GM12878 (cell line): Measurements from ENCODE around the gene MRPL39. TPM values are rescaled to one million over a fixed set of nuclear protein-coding genes. Genes with fewer than 3 reads are reported as not detected.

ENCODE experiments used
- ATF3 ChIP-seq: IDR thresholded peaks from 2 replicates; pipeline ENCODE4 v1.6.1; 2011; ENCODE audit warnings: low read depth, mild to moderate bottlenecking, low read length, moderate library complexity, borderline replicate concordance; ENCODE audit errors: extremely low read depth
- BACH1 ChIP-seq: fragments of 450-650 bp; IDR thresholded peaks from 2 replicates; pipeline ENCODE4 v1.6.1; 2017; ENCODE audit warnings: mild to moderate bottlenecking, borderline replicate concordance
- BHLHE40 ChIP-seq, 2 experiments: fragments of 450-650 bp in 1 of 2; IDR thresholded peaks; 2 replicates each; pipeline ENCODE4 v1.6.1; 2011 to 2017; ENCODE audit warnings: low read depth in 2 of 2, borderline replicate concordance in 1 of 2, improper control_type of control experiment in 1 of 2, low read length in 1 of 2, mild to moderate bottlenecking in 1 of 2
- BRCA1 ChIP-seq: IDR thresholded peaks from 2 replicates; pipeline ENCODE4 v1.6.1; 2011; ENCODE audit warnings: low read depth, low read length, improper control_type of control experiment
- CEBPB ChIP-seq, 2 experiments: fragments of 150-350 bp in 1 of 2; IDR thresholded peaks; 2 replicates each; pipeline ENCODE4 v1.6.1; 2012 to 2014; ENCODE audit warnings: low read depth in 2 of 2, low read length in 2 of 2, borderline replicate concordance in 1 of 2, inconsistent platforms in 1 of 2
- JUNB ChIP-seq: IDR thresholded peaks from 2 replicates; pipeline ENCODE4 v1.6.1; 2016; ENCODE audit warnings: antibody characterized with exemption, mild to moderate bottlenecking
- KAT2A ChIP-seq: conservative IDR thresholded peaks from 2 replicates; pipeline ENCODE4 v1.6.1; 2011; ENCODE audit warnings: low read depth, low read length; ENCODE audit not compliant: control insufficient read depth
- KDM1A ChIP-seq: fragments of 200-600 bp; sonication (generic); IDR thresholded peaks from 2 replicates; pipeline ENCODE4 v1.6.1; 2016; ENCODE audit warnings: borderline replicate concordance
- NFIC ChIP-seq: IDR thresholded peaks from 2 replicates; pipeline ENCODE4 v1.6.1; 2012; ENCODE audit warnings: low read depth, mild to moderate bottlenecking, inconsistent platforms, low read length, moderate library complexity
- NFYB ChIP-seq: IDR thresholded peaks from 2 replicates; pipeline ENCODE4 v1.6.1; 2011; ENCODE audit warnings: low read depth, mild to moderate bottlenecking, low read length, improper control_type of control experiment, moderate library complexity; ENCODE audit not compliant: insufficient read depth
- PAX5 ChIP-seq: IDR thresholded peaks from 2 replicates; pipeline ENCODE4 v1.6.1; 2011; ENCODE audit warnings: low read depth, low read length, borderline replicate concordance
- PAX8 ChIP-seq: fragments of 450-650 bp; IDR thresholded peaks from 2 replicates; pipeline ENCODE4 v1.6.1; 2017; ENCODE audit warnings: mild to moderate bottlenecking, moderate library complexity
- PRDM15 ChIP-seq: fragments of 450-650 bp; formaldehyde crosslinking; IDR thresholded peaks from 2 replicates; pipeline ENCODE4 v1.4.0; 2020; ENCODE audit warnings: mild to moderate bottlenecking, moderate library complexity
- RAD21 ChIP-seq: IDR thresholded peaks from 2 replicates; pipeline ENCODE4 v1.6.1; 2011; ENCODE audit warnings: mild to moderate bottlenecking, low read depth, low read length, moderate library complexity; ENCODE audit not compliant: insufficient read depth
- RBBP5 ChIP-seq: fragments of 200-600 bp; sonication (generic); conservative IDR thresholded peaks from 2 replicates; pipeline ENCODE4 v1.6.1; 2016
- RFX5 ChIP-seq: IDR thresholded peaks from 2 replicates; pipeline ENCODE4 v1.6.1; 2011; ENCODE audit warnings: low read depth, low read length, improper control_type of control experiment
- SMAD1 ChIP-seq: fragments of 450-650 bp; IDR thresholded peaks from 2 replicates; pipeline ENCODE4 v1.6.1; 2018; ENCODE audit warnings: mild to moderate bottlenecking, low read depth; ENCODE audit not compliant: partially characterized antibody
- SMAD5 ChIP-seq: IDR thresholded peaks from 2 replicates; pipeline ENCODE4 v1.6.1; 2016; ENCODE audit warnings: antibody characterized with exemption, low read depth
- SMC3 ChIP-seq: IDR thresholded peaks from 2 replicates; pipeline ENCODE4 v1.6.1; 2011; ENCODE audit warnings: low read length, improper control_type of control experiment, borderline replicate concordance
- TARDBP ChIP-seq: IDR thresholded peaks from 2 replicates; pipeline ENCODE4 v1.6.1; 2016; ENCODE audit warnings: borderline replicate concordance
- ZBED1 ChIP-seq: IDR thresholded peaks from 2 replicates; pipeline ENCODE4 v1.6.1; 2016; ENCODE audit warnings: borderline replicate concordance
- ZBTB33 ChIP-seq: fragments of 450-650 bp; IDR thresholded peaks from 2 replicates; pipeline ENCODE4 v1.6.1; 2017; ENCODE audit warnings: mild to moderate bottlenecking
- ZNF24 ChIP-seq: fragments of 450-650 bp; IDR thresholded peaks from 2 replicates; pipeline ENCODE4 v1.6.1; 2017; ENCODE audit warnings: antibody characterized with exemption, mild to moderate bottlenecking
- ZNF622 ChIP-seq: fragments of 450-650 bp; IDR thresholded peaks from 2 replicates; pipeline ENCODE4 v1.6.1; 2017; ENCODE audit warnings: mild to moderate bottlenecking, inconsistent platforms
- polyA plus RNA-seq, 11 experiments: library from polyadenylated mRNA; depleted of rRNA in 4 of 11; unstranded in 6 of 11; stranded (reverse) in 5 of 11; fragments of >200 nt; fragmentation: Nextera tagmentation in 4 of 11; fragmentation: Illumina TruSeq in 1 of 11; extraction: Ambion mirVana in 4 of 11; extraction: Trizol in 1 of 11; gene quantifications; 1 replicate in 1 of 11; 2 replicates in 10 of 11; pipeline versions ENCODE4 v1.2.1 to v1.2.3, GENCODE V29; 2011 to 2016; ENCODE audit warnings: inconsistent platforms in 2 of 11, missing spikeins in 2 of 11, low read depth in 1 of 11
- total RNA-seq, 4 experiments: library from RNA; depleted of rRNA in 3 of 4; stranded (reverse); fragments of >200 nt in 3 of 4; fragmentation: Illumina TruSeq in 1 of 4; extraction: Trizol in 1 of 4; gene quantifications; 2 replicates each; pipeline versions ENCODE4 v1.2.1 to v1.2.3, GENCODE V29; 2013 to 2021

MRPL39 gene
- total and polyA plus RNA-seq, 10 of the 15 experiments (the other 5 are each of a cell fraction or from before 2014, with no cell fraction given), result 68.8 to 292 (median 120) TPM

- no peak for TF ChIP-seq PAX8
- no peak for TF ChIP-seq JUNB
- peak; percentile 37; the same call in 1 of the 2 replicates for TF ChIP-seq SMC3
- TF ChIP-seq KDM1A, result no peak
- no peak for TF ChIP-seq CEBPB (IDR thresholded peaks at IDR 0.05; ENCODE audit: borderline replicate concordance in 1 of 2, low read depth in 2 of 2, low read length in 2 of 2)
- TF ChIP-seq PRDM15 (CRISPR knock-in tag), result no peak
- 0 out of 4 replicates have a peak, but pooled peaks of 1 of the 2 experiments have one; percentile 12 for TF ChIP-seq BHLHE40 (IDR thresholded peaks at IDR 0.05; ENCODE audit: borderline replicate concordance in 1 of 2, low read depth in 2 of 2, low read length in 1 of 2)
- TF ChIP-seq ATF3, result no peak
- TF ChIP-seq TARDBP, result 0 out of 2 replicates have a peak, but pooled peaks have one; percentile 45
- TF ChIP-seq KAT2A, result no peak
- no peak for TF ChIP-seq RBBP5
- TF ChIP-seq RAD21, result peak; percentile 25; the same call in 1 of the 2 replicates
- no peak for TF ChIP-seq ZNF24
- no peak for TF ChIP-seq BACH1
- TF ChIP-seq ZBED1, result no peak
- TF ChIP-seq NFYB, result no peak
- no peak for TF ChIP-seq SMAD5
- no peak for TF ChIP-seq RFX5
- no peak for TF ChIP-seq PAX5
- no peak for TF ChIP-seq ZBTB33
- TF ChIP-seq BRCA1, result no peak
- no peak for TF ChIP-seq NFIC
- no peak for TF ChIP-seq SMAD1
- no peak for TF ChIP-seq ZNF622
These were observed 32.4 kb upstream of the MRPL39 start (continued) for GRCh38 chr21:25639551-25640201.
